ENCODE data around the gene ABTB2.

- no peak for TF ChIP-seq CTCF (conservative IDR thresholded peaks at IDR 0.05)
- TF ChIP-seq ZFX (IDR thresholded peaks at IDR 0.05): no peak
Observed at GRCh38 chr11:34300926-34301295, 56.9 kb downstream of the ABTB2 start.
